ENCODE results near the gene ATRX.

- TF ChIP-seq CTCF (IDR thresholded peaks at IDR 0.05; ENCODE audit: insufficient read depth, low read depth, low read length) (no peak), EZH2 (IDR thresholded peaks at IDR 0.05; ENCODE audit: insufficient read depth, low read length) (no peak)
Measured at GRCh38 chrX:77652095-77652494, 133.9 kb downstream of the ATRX start.

Data from astrocyte (in vitro differentiated cells and primary cell).